Measurements from ENCODE around the gene ACOD1.

ACOD1 gene

GRCh38 chr13:76943646-76944045, 4.7 kb upstream of the ACOD1 start:
- no peaks in the 10 kb centered on the region for H3F3A ChIP-seq (ENCODE audit: insufficient read depth)
- peaks cover 4% of the 10 kb centered on the region; the same call in 1 of the 2 replicates for H3K9me3 ChIP-seq (ENCODE audit: insufficient read depth, low read length)
- no peaks in the 10 kb centered on the region for H3K27me3 ChIP-seq (ENCODE audit: low read length)
- no peak overlapping the region for H3K4me3 ChIP-seq (ENCODE audit: insufficient read depth, low read length, poor library complexity, severe bottlenecking)
- no peak overlapping the region for H3K4me2 ChIP-seq (ENCODE audit: low read depth, low read length, poor library complexity, severe bottlenecking)
- no peak overlapping the region for H3K9ac ChIP-seq (ENCODE audit: low read length)
- H3K79me2 ChIP-seq (ENCODE audit: insufficient read depth, low read length): no peaks in the 10 kb centered on the region
- TF ChIP-seq CTCF (IDR thresholded peaks at IDR 0.05; ENCODE audit: insufficient read depth, low read length, poor library complexity, severe bottlenecking) (no peak), EZH2phosphoT487 (conservative IDR thresholded peaks at IDR 0.05; ENCODE audit: low read length) (no peak)
- H3K9me2 ChIP-seq (replicated peaks; ENCODE audit: insufficient read depth, low read length): no peaks in the 10 kb centered on the region
- H2AFZ ChIP-seq (ENCODE audit: low read depth, low read length, severe bottlenecking): no peak overlapping the region
- H4K20me1 ChIP-seq (ENCODE audit: low read depth, low read length): no peaks in the 10 kb centered on the region
- no peak overlapping the region for H3K27ac ChIP-seq (ENCODE audit: low read depth, low read length)
- H3K36me3 ChIP-seq (ENCODE audit: low read length): no peaks in the 10 kb centered on the region

GRCh38 chr13:76944456-76944855, 3.9 kb upstream of the ACOD1 start:
- Histone ChIP-seq H3F3A (ENCODE audit: insufficient read depth) (no peaks in the 10 kb centered on the region), H3K27me3 (ENCODE audit: low read length) (no peaks in the 10 kb centered on the region), H3K4me3 (ENCODE audit: insufficient read depth, low read length, poor library complexity, severe bottlenecking) (no peak overlapping the region), H3K9me2 (replicated peaks; ENCODE audit: insufficient read depth, low read length) (no peaks in the 10 kb centered on the region), H3K9ac (ENCODE audit: low read length) (no peak overlapping the region), H3K4me2 (ENCODE audit: low read depth, low read length, poor library complexity, severe bottlenecking) (no peak overlapping the region), H3K36me3 (ENCODE audit: low read length) (no peaks in the 10 kb centered on the region), H3K27ac (ENCODE audit: low read depth, low read length) (no peak overlapping the region), H3K79me2 (ENCODE audit: insufficient read depth, low read length) (no peaks in the 10 kb centered on the region), H4K20me1 (ENCODE audit: low read depth, low read length) (no peaks in the 10 kb centered on the region), H2AFZ (ENCODE audit: low read depth, low read length, severe bottlenecking) (no peak overlapping the region), H3K9me3 (ENCODE audit: insufficient read depth, low read length) (peaks cover 4% of the 10 kb centered on the region; the same call in 1 of the 2 replicates)
- TF ChIP-seq EZH2phosphoT487 (conservative IDR thresholded peaks at IDR 0.05; ENCODE audit: low read length) (no peak), CTCF (IDR thresholded peaks at IDR 0.05; ENCODE audit: insufficient read depth, low read length, poor library complexity, severe bottlenecking) (no peak)

GRCh38 chr13:76950101-76950500, 1.8 kb downstream of the ACOD1 start:
- Histone ChIP-seq H3K27ac (ENCODE audit: low read depth, low read length) (no peak overlapping the region), H3F3A (ENCODE audit: insufficient read depth) (no peaks in the 10 kb centered on the region), H3K4me3 (ENCODE audit: insufficient read depth, low read length, poor library complexity, severe bottlenecking) (no peak overlapping the region), H2AFZ (ENCODE audit: low read depth, low read length, severe bottlenecking) (no peak overlapping the region), H3K36me3 (ENCODE audit: low read length) (no peaks in the 10 kb centered on the region), H3K9me2 (replicated peaks; ENCODE audit: insufficient read depth, low read length) (no peaks in the 10 kb centered on the region), H4K20me1 (ENCODE audit: low read depth, low read length) (no peaks in the 10 kb centered on the region), H3K79me2 (ENCODE audit: insufficient read depth, low read length) (no peaks in the 10 kb centered on the region), H3K27me3 (ENCODE audit: low read length) (no peaks in the 10 kb centered on the region), H3K9me3 (ENCODE audit: insufficient read depth, low read length) (no peaks in the 10 kb centered on the region), H3K4me2 (ENCODE audit: low read depth, low read length, poor library complexity, severe bottlenecking) (no peak overlapping the region), H3K9ac (ENCODE audit: low read length) (no peak overlapping the region)
- TF ChIP-seq EZH2phosphoT487 (conservative IDR thresholded peaks at IDR 0.05; ENCODE audit: low read length) (no peak), CTCF (IDR thresholded peaks at IDR 0.05; ENCODE audit: insufficient read depth, low read length, poor library complexity, severe bottlenecking) (no peak)
